RWPE2 (cell line): ENCODE data around the gene STRIP2.
"Not testable (repeated sequence)": the region's sequence is repeated elsewhere in the genome, so short reads cannot be mapped to it uniquely, and the experiment has no call there.

ENCODE experiments used
- ATAC-seq: fragments of 200-7000 bp; cut with Tn5 transposase; 3 replicates; pipeline ENCODE4 v1.9.1; 2021; ENCODE audit warnings: low read depth
- DNase-seq: peaks from one replicate; pipeline ENCODE4 v3.0.0-alpha.2; 2020; ENCODE audit warnings: low spot score
- H3K27ac ChIP-seq: fragments of 450-650 bp; 2 replicates; pipeline ENCODE4 v1.5.1; 2017; ENCODE audit warnings: mild to moderate bottlenecking; ENCODE audit not compliant: poor library complexity, severe bottlenecking
- H3K27me3 ChIP-seq: fragments of 250-450 bp; sonication (Bioruptor Pico); 2 replicates; pipeline ENCODE4 v1.5.1; 2021; ENCODE audit warnings: mild to moderate bottlenecking, moderate library complexity; ENCODE audit not compliant: insufficient read depth, poor library complexity, severe bottlenecking
- H3K36me3 ChIP-seq: fragments of 250-450 bp; sonication (Bioruptor Pico); 2 replicates; pipeline ENCODE4 v1.5.1; 2020; ENCODE audit warnings: low read depth, mild to moderate bottlenecking, moderate library complexity
- H3K4me1 ChIP-seq: fragments of 250-450 bp; sonication (Bioruptor Pico); 2 replicates; pipeline ENCODE4 v1.5.1; 2021; ENCODE audit warnings: mild to moderate bottlenecking, moderate library complexity; ENCODE audit not compliant: insufficient read depth, poor library complexity, severe bottlenecking
- H3K4me3 ChIP-seq: fragments of 250-450 bp; sonication (Bioruptor Pico); 2 replicates; pipeline ENCODE4 v1.5.1; 2021; ENCODE audit warnings: mild to moderate bottlenecking, moderate library complexity; ENCODE audit not compliant: severe bottlenecking
- H3K9me3 ChIP-seq: fragments of 250-450 bp; sonication (Bioruptor Pico); 2 replicates; pipeline ENCODE4 v1.5.1; 2021; ENCODE audit warnings: mild to moderate bottlenecking, moderate library complexity; ENCODE audit not compliant: severe bottlenecking
- CTCF ChIP-seq: fragments of 450-650 bp; IDR thresholded peaks from one replicate; pipeline ENCODE4 v1.5.1; 2017; ENCODE audit warnings: mild to moderate bottlenecking, moderate library complexity; ENCODE audit not compliant: poor library complexity, severe bottlenecking

STRIP2 gene

GRCh38 chr7:129469930-129470329, 35.7 kb downstream of the STRIP2 start:
- DNase-seq (no peak), ATAC-seq (no peak)
- Histone ChIP-seq H3K27ac (no peak overlapping the region), H3K9me3 (no peaks in the 10 kb centered on the region), H3K27me3 (no peaks in the 10 kb centered on the region), H3K36me3 (peaks cover 25% of the 10 kb centered on the region), H3K4me1 (no peaks in the 10 kb centered on the region), H3K4me3 (no peak overlapping the region)
- TF ChIP-seq CTCF, result no peak

DNA sequence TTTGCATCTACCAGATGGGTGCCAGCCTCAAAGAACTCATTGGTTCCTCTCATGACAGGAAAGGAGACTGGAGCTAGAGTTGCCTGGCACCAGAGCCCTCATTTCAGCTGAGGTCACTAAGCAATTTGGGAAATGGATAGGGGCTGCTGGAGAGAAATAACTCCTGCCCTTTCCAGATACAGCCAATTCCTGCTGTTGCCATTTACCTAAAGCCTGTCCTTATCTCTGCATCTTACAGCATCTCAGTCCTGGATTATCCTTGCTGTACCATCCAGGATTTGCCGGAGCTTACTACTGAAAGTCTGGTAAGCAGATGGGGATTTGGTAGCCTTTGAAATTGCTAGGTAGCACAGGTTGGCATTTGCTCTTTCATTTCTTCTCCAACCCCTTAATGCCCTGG, 36.2 kb downstream of the STRIP2 start:
- H3K27me3 ChIP-seq, result no peaks in the 10 kb centered on the region
- no peak overlapping the region for H3K27ac ChIP-seq
- no peaks in the 10 kb centered on the region for H3K4me1 ChIP-seq
- H3K9me3 ChIP-seq, result no peaks in the 10 kb centered on the region
- no peak overlapping the region for H3K4me3 ChIP-seq
- DNase-seq, result no peak
- no peak for ATAC-seq
- TF ChIP-seq CTCF, result no peak
- H3K36me3 ChIP-seq, result peaks cover 27% of the 10 kb centered on the region

DNA sequence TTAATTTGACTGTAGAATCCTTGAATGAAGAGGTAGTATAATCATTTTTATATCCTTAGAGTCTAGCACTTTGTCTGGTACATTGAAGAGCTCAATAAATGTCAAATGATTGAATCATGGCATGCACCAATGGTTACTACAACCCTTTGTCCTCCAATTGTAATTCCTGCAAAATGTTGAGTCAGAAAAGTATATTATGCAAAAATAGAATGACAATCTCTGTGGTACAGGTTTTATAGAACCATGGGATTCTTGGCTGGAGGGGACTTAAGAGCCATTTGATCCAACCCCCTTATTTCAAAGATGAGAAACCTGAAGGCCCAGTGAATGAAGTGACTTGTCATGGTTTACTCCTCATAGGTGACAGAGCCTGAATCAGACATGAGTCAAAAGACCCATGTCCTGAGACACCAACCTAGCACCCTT, 37.2 kb downstream of the STRIP2 start:
- H3K36me3 ChIP-seq, result peaks cover 27% of the 10 kb centered on the region
- no peak for ATAC-seq
- DNase-seq, result no peak
- no peak overlapping the region for H3K4me3 ChIP-seq
- no peak for TF ChIP-seq CTCF
- no peaks in the 10 kb centered on the region for H3K9me3 ChIP-seq
- H3K27me3 ChIP-seq, result no peaks in the 10 kb centered on the region
- H3K27ac ChIP-seq, result no peak overlapping the region
- H3K4me1 ChIP-seq, result no peaks in the 10 kb centered on the region

DNA sequence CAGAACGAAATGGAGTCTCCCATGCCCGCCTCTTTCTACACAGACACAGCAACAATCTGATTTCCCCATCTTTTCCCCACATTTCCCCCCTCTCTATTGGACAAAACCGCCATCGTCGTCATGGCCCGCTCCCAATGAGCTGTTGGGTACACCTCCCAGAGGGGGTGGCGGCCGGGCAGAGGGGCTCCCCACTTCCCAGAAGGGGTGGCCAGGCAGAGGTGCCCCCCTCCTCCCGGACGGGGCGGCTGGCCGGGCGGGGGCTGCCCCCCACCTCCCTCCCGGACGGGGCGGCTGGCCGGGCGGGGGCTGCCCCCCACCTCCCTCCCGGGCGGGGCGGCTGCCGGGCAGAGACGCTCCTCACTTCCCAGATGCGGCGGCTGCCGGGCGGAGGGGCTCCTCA, 41.7 kb downstream of the STRIP2 start:
- not testable (repeated sequence) for DNase-seq, H3K9me3 ChIP-seq, H3K4me1 ChIP-seq, H3K4me3 ChIP-seq, H3K27me3 ChIP-seq, H3K27ac ChIP-seq, ATAC-seq
- peaks cover 17% of the 10 kb centered on the region; the same call in 1 of the 2 replicates for H3K36me3 ChIP-seq

GRCh38 chr7:129476398-129476797, 42.2 kb downstream of the STRIP2 start:
- H3K36me3 ChIP-seq, result peaks cover 22% of the 10 kb centered on the region; the same call in 1 of the 2 replicates
- not testable (repeated sequence) for ATAC-seq, H3K27me3 ChIP-seq, H3K4me3 ChIP-seq, DNase-seq, H3K9me3 ChIP-seq, H3K4me1 ChIP-seq, H3K27ac ChIP-seq

GRCh38 chr7:129479831-129480230, 45.6 kb downstream of the STRIP2 start:
- H3K9me3 ChIP-seq, result no peaks in the 10 kb centered on the region
- TF ChIP-seq CTCF, result no peak
- H3K36me3 ChIP-seq, result peaks cover 27% of the 10 kb centered on the region
- H3K27me3 ChIP-seq, result no peaks in the 10 kb centered on the region
- no peak overlapping the region for H3K27ac ChIP-seq
- no peak overlapping the region for H3K4me3 ChIP-seq
- DNase-seq (no peak), ATAC-seq (no peak)
- H3K4me1 ChIP-seq, result no peaks in the 10 kb centered on the region
